ENCODE data around the gene CD79B. TPM values are rescaled to one million over a fixed set of nuclear protein-coding genes. Genes with fewer than 3 reads are reported as not detected.

Gene CD79B
- total and polyA plus RNA-seq, 2 of the 13 experiments (the other 11 are each of a cell fraction or from before 2014, with no cell fraction given): not detected

DNA sequence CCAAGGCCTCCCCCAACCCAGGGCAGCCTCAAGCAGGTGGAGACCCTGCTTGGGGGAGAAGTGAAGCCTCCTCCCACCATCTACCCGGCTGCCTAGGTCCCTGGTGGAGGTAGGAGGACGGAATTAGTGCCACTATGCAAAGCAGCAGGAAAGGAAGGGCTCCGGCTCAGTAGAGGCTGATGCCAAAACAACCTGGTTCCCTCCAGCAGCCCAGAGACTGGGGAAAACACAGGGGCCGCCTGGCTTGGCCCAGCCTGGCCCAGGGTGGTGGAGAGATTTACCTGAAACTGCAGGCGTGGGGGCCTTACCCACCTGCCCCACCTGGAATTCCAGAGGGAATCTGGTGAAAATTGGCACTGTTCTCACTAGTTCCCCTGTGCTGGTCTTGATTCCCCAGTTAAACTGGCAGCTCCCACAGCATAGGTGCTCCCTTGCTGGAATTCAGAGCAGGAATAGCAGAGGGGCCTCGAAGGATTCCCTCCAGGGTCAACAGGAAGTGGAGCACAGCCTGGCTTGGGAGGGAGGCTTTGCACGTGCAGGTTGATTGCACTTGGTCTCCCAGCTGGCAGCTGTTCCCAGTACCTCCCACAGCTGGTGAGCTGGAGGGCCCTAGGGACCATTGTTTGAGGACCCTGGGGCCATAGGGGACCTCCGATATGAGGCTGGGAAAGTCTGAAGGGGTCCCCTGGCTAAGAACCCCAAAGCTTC lies 4.5 kb downstream of the CD79B start (continued):
- TF ChIP-seq KLF11 (CRISPR knock-in tag; IDR thresholded peaks at IDR 0.05) (no peak), ZNF205 (CRISPR knock-in tag; IDR thresholded peaks at IDR 0.05) (no peak), ZNF263 (CRISPR knock-in tag; IDR thresholded peaks at IDR 0.05) (peak; percentile 92), RFX1 (IDR thresholded peaks at IDR 0.05) (no peak)

DNA sequence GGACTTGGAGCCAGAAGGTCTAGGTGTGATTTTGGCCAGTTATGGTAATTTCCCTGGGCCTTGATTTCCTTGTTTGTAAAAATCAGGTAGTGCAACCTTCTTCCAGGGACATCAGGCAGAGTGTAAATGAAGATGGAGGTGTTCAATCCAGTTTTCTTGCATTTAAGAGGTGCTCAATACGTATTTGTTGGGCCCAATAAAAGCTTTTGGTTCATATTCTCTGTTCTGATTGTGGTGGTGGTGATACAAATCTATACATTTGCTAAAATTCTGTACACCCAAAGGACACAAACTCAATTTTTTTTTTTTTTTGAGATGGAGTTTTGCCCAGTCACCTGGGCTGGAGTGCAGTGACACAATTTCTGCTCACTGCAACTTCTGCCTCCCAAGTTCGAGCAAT lies 6.0 kb downstream of the CD79B start:
- no peak for DNase-seq (ENCODE audit: low spot score)
- ChIA-PET CTCF (ENCODE audit: low intra/inter-chr PET ratio, low total read pairs) (no interaction called here), POLR2A (no interaction called here)
- Histone ChIP-seq H3K36me3 (replicated peaks in 1 of 2; ENCODE audit: control insufficient read depth in 1 of 2, insufficient read depth in 2 of 2, low read length in 2 of 2) (no peaks in the 10 kb centered on the region), H3K4me2 (ENCODE audit: low read depth, low read length) (no peak overlapping the region), H3K4me1 (ENCODE audit: insufficient read depth, low read length) (peaks cover 13% of the 10 kb centered on the region), H3K27ac (ENCODE audit: extremely low read length, insufficient read depth, low read length) (no peak overlapping the region), H3K27me3 (ENCODE audit: control insufficient read depth in 1 of 2, insufficient read depth in 2 of 2, low read length in 2 of 2) (peaks cover 18 to 54% of the 10 kb centered on the region in 2 experiments), H3K9me3 (ENCODE audit: low read length) (no peaks in the 10 kb centered on the region), H4K20me1 (ENCODE audit: insufficient read depth, low read length) (no peaks in the 10 kb centered on the region; the same call in 1 of the 2 replicates), H2AFZ (ENCODE audit: low read length) (no peak overlapping the region), H3K79me2 (ENCODE audit: insufficient read depth, low read length) (no peaks in the 10 kb centered on the region), H3K9ac (ENCODE audit: insufficient read depth, low read depth, low read length) (no peak overlapping the region), H3K4me3 (replicated peaks in 1 of 3; ENCODE audit: insufficient read depth in 1 of 3, low read depth in 2 of 3, low read length in 3 of 3) (no peak overlapping the region)
- in situ Hi-C loops (cut with HindIII; ENCODE audit: extremely low pct_ligation_motif_present, low pct_unique_long_range_greater_than_20kb): loop anchor here (10.0 kb wide), 1 partner anchor 209 kb away; the partner anchor contains the start of gene ERN1
- WGBS (ENCODE audit: low lambda C conversion rate): 14% methylated on average over 2 of the region's 2 CpGs
- no peak for FAIRE-seq
- intact Hi-C loops (cut with micrococcal nuclease; ENCODE audit: unreplicated experiment): no loop called here
- no peak for ATAC-seq
- BruUV-seq (replicated peaks): no TSS peak
- TF ChIP-seq ZSCAN22 (CRISPR knock-in tag; IDR thresholded peaks at IDR 0.05) (no peak), ZNF766 (CRISPR knock-in tag; IDR thresholded peaks at IDR 0.05; ENCODE audit: borderline replicate concordance) (no peak), ZNF773 (CRISPR knock-in tag; IDR thresholded peaks at IDR 0.05; ENCODE audit: borderline replicate concordance) (no peak), ZSCAN20 (CRISPR knock-in tag; IDR thresholded peaks at IDR 0.05; ENCODE audit: borderline replicate concordance) (no peak), ZNF567 (CRISPR knock-in tag; IDR thresholded peaks at IDR 0.05; ENCODE audit: borderline replicate concordance) (no peak), ZNF441 (CRISPR knock-in tag; IDR thresholded peaks at IDR 0.05; ENCODE audit: borderline replicate concordance) (no peak), ZNF572 (CRISPR knock-in tag; IDR thresholded peaks at IDR 0.05) (no peak), NONO (IDR thresholded peaks at IDR 0.05) (no peak), NONO (CRISPR knock-in tag; conservative IDR thresholded peaks at IDR 0.05) (no peak), XBP1 (CRISPR knock-in tag; IDR thresholded peaks at IDR 0.05) (no peak), TRIM24 (CRISPR knock-in tag; IDR thresholded peaks at IDR 0.05) (no peak)
- TF ChIP-seq, protein P1, sequence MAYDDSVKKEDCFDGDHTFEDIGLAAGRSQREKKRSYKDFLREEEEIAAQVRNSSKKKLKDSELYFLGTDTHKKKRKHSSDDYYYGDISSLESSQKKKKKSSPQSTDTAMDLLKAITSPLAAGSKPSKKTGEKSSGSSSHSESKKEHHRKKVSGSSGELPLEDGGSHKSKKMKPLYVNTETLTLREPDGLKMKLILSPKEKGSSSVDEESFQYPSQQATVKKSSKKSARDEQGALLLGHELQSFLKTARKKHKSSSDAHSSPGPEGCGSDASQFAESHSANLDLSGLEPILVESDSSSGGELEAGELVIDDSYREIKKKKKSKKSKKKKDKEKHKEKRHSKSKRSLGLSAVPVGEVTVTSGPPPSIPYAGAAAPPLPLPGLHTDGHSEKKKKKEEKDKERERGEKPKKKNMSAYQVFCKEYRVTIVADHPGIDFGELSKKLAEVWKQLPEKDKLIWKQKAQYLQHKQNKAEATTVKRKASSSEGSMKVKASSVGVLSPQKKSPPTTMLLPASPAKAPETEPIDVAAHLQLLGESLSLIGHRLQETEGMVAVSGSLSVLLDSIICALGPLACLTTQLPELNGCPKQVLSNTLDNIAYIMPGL (CRISPR knock-in tag; IDR thresholded peaks at IDR 0.05; ENCODE audit: borderline replicate concordance in 1 of 2, low read depth in 1 of 2): no peak
- TF ChIP-seq, protein P2, sequence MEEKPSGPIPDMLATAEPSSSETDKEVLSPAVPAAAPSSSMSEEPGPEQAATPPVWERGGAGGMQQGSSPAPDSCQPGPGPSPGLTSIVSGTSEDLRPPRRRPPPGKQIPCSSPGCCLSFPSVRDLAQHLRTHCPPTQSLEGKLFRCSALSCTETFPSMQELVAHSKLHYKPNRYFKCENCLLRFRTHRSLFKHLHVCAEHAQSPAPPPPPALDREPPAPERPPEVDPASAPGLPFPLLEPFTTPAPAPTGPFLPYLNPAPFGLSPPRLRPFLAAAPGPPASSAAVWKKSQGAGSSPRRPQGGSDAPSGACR (CRISPR knock-in tag; IDR thresholded peaks at IDR 0.05): no peak
- TF ChIP-seq, protein P3, sequence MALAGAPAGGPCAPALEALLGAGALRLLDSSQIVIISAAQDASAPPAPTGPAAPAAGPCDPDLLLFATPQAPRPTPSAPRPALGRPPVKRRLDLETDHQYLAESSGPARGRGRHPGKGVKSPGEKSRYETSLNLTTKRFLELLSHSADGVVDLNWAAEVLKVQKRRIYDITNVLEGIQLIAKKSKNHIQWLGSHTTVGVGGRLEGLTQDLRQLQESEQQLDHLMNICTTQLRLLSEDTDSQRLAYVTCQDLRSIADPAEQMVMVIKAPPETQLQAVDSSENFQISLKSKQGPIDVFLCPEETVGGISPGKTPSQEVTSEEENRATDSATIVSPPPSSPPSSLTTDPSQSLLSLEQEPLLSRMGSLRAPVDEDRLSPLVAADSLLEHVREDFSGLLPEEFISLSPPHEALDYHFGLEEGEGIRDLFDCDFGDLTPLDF (CRISPR knock-in tag; IDR thresholded peaks at IDR 0.05): no peak
- TF ChIP-seq, protein P4, sequence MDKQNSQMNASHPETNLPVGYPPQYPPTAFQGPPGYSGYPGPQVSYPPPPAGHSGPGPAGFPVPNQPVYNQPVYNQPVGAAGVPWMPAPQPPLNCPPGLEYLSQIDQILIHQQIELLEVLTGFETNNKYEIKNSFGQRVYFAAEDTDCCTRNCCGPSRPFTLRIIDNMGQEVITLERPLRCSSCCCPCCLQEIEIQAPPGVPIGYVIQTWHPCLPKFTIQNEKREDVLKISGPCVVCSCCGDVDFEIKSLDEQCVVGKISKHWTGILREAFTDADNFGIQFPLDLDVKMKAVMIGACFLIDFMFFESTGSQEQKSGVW (CRISPR knock-in tag; IDR thresholded peaks at IDR 0.05; ENCODE audit: borderline replicate concordance): no peak
- TF ChIP-seq, protein P5, sequence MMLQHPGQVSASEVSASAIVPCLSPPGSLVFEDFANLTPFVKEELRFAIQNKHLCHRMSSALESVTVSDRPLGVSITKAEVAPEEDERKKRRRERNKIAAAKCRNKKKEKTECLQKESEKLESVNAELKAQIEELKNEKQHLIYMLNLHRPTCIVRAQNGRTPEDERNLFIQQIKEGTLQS (CRISPR knock-in tag; IDR thresholded peaks at IDR 0.05): no peak
